Measurements from ENCODE around the gene ADAR.

Gene ADAR

GRCh38 chr1:154641534-154641933, 33.5 kb upstream of the ADAR start:
- H3K23ac ChIP-seq (ENCODE audit: low read length) = no peak overlapping the region
- H4K12ac ChIP-seq (ENCODE audit: low read depth, low read length) = no peak overlapping the region
- no peak overlapping the region for H3K4me2 ChIP-seq (ENCODE audit: low read length)
- no peak for DNase-seq
- no peaks in the 10 kb centered on the region for H3K9me3 ChIP-seq (ENCODE audit: insufficient read depth, low read depth, low read length)
- H3K4me3 ChIP-seq (ENCODE audit: low read depth, low read length) = no peak overlapping the region
- H3K14ac ChIP-seq (ENCODE audit: low read length) = no peak overlapping the region
- no peaks in the 10 kb centered on the region for H3K79me2 ChIP-seq (ENCODE audit: control insufficient read depth, insufficient read depth, low read length, poor library complexity)
- WGBS (ENCODE audit: extremely low coverage, insufficient coverage, insufficient read length) = no CpG with 5 or more reads among the region's 1 CpG
- no peak overlapping the region for H3K9ac ChIP-seq (ENCODE audit: low read length)
- H3K79me1 ChIP-seq (ENCODE audit: low read length) = no peaks in the 10 kb centered on the region
- no peaks in the 10 kb centered on the region for H3K4me1 ChIP-seq (ENCODE audit: control insufficient read depth in 1 of 2, insufficient read depth in 2 of 2, low read length in 2 of 2)
- H2AFZ ChIP-seq (ENCODE audit: insufficient read depth, low read length, poor library complexity) = no peak overlapping the region
- H2BK120ac ChIP-seq (ENCODE audit: insufficient read depth, low read length, poor library complexity) = no peak overlapping the region
- no peak overlapping the region for H3K4ac ChIP-seq (ENCODE audit: low read depth, low read length)
- H4K91ac ChIP-seq (ENCODE audit: low read depth, low read length) = no peak overlapping the region
- H3K27ac ChIP-seq (ENCODE audit: low read depth, low read length) = no peak overlapping the region
- H2BK12ac ChIP-seq (ENCODE audit: low read length) = no peak overlapping the region
- H3K18ac ChIP-seq (ENCODE audit: low read length) = no peak overlapping the region
- H3K36me3 ChIP-seq (ENCODE audit: control insufficient read depth in 1 of 2, insufficient read depth in 2 of 2, low read length in 2 of 2) = no peaks in the 10 kb centered on the region
- no peak overlapping the region for H2BK5ac ChIP-seq (ENCODE audit: low read depth, low read length, poor library complexity)
- no peak overlapping the region for H4K8ac ChIP-seq (ENCODE audit: low read depth, low read length)
- H3K27me3 ChIP-seq (ENCODE audit: insufficient read depth, low read length) = no peaks in the 10 kb centered on the region
- H2AK5ac ChIP-seq (ENCODE audit: low read length) = no peak overlapping the region

- Histone ChIP-seq H3K79me2 (ENCODE audit: control insufficient read depth, insufficient read depth, low read length, poor library complexity) (no peaks in the 10 kb centered on the region), H2BK12ac (ENCODE audit: low read length) (no peak overlapping the region), H3K27me3 (ENCODE audit: insufficient read depth, low read length) (no peaks in the 10 kb centered on the region), H3K27ac (ENCODE audit: low read depth, low read length) (no peak overlapping the region), H3K18ac (ENCODE audit: low read length) (no peak overlapping the region), H4K91ac (ENCODE audit: low read depth, low read length) (no peak overlapping the region), H2BK120ac (ENCODE audit: insufficient read depth, low read length, poor library complexity) (no peak overlapping the region), H3K4me3 (ENCODE audit: low read depth, low read length) (no peak overlapping the region), H2AK5ac (ENCODE audit: low read length) (no peak overlapping the region), H3K23ac (ENCODE audit: low read length) (no peak overlapping the region), H3K4me2 (ENCODE audit: low read length) (no peak overlapping the region), H3K4ac (ENCODE audit: low read depth, low read length) (no peak overlapping the region), H4K12ac (ENCODE audit: low read depth, low read length) (no peak overlapping the region), H3K4me1 (ENCODE audit: control insufficient read depth in 1 of 2, insufficient read depth in 2 of 2, low read length in 2 of 2) (no peaks in the 10 kb centered on the region), H2AFZ (ENCODE audit: insufficient read depth, low read length, poor library complexity) (no peak overlapping the region), H3K36me3 (ENCODE audit: control insufficient read depth in 1 of 2, insufficient read depth in 2 of 2, low read length in 2 of 2) (no peaks in the 10 kb centered on the region), H3K79me1 (ENCODE audit: low read length) (no peaks in the 10 kb centered on the region), H3K14ac (ENCODE audit: low read length) (no peak overlapping the region), H2BK5ac (ENCODE audit: low read depth, low read length, poor library complexity) (no peak overlapping the region), H4K8ac (ENCODE audit: low read depth, low read length) (no peak overlapping the region), H3K9ac (ENCODE audit: low read length) (no peak overlapping the region), H3K9me3 (ENCODE audit: insufficient read depth, low read depth, low read length) (no peaks in the 10 kb centered on the region)
- DNase-seq = no peak
Measured at GRCh38 chr1:154639876-154640275, 31.9 kb upstream of the ADAR start.

GRCh38 chr1:154635171-154635570, 27.2 kb upstream of the ADAR start:
- no peaks in the 10 kb centered on the region for H3K79me2 ChIP-seq (ENCODE audit: control insufficient read depth, insufficient read depth, low read length, poor library complexity)
- H3K14ac ChIP-seq (ENCODE audit: low read length) = no peak overlapping the region
- no peak overlapping the region for H2BK120ac ChIP-seq (ENCODE audit: insufficient read depth, low read length, poor library complexity)
- H2AFZ ChIP-seq (ENCODE audit: insufficient read depth, low read length, poor library complexity) = no peak overlapping the region
- no peak overlapping the region for H2BK5ac ChIP-seq (ENCODE audit: low read depth, low read length, poor library complexity)
- no peak overlapping the region for H2BK12ac ChIP-seq (ENCODE audit: low read length)
- no peaks in the 10 kb centered on the region for H3K9me3 ChIP-seq (ENCODE audit: insufficient read depth, low read depth, low read length)
- no CpG with 5 or more reads among the region's 2 CpGs for WGBS (ENCODE audit: extremely low coverage, insufficient coverage, insufficient read length)
- no peaks in the 10 kb centered on the region for H3K79me1 ChIP-seq (ENCODE audit: low read length)
- no peak for DNase-seq
- no peak overlapping the region for H2AK5ac ChIP-seq (ENCODE audit: low read length)
- H3K18ac ChIP-seq (ENCODE audit: low read length) = no peak overlapping the region
- H3K4ac ChIP-seq (ENCODE audit: low read depth, low read length) = no peak overlapping the region
- H3K4me3 ChIP-seq (ENCODE audit: low read depth, low read length) = no peak overlapping the region
- H3K36me3 ChIP-seq (ENCODE audit: control insufficient read depth in 1 of 2, insufficient read depth in 2 of 2, low read length in 2 of 2) = no peaks in the 10 kb centered on the region
- H3K9ac ChIP-seq (ENCODE audit: low read length) = no peak overlapping the region
- H4K91ac ChIP-seq (ENCODE audit: low read depth, low read length) = no peak overlapping the region
- no peaks in the 10 kb centered on the region for H3K27me3 ChIP-seq (ENCODE audit: insufficient read depth, low read length)
- no peak overlapping the region for H4K12ac ChIP-seq (ENCODE audit: low read depth, low read length)
- H3K4me2 ChIP-seq (ENCODE audit: low read length) = no peak overlapping the region
- H4K8ac ChIP-seq (ENCODE audit: low read depth, low read length) = no peak overlapping the region
- H3K27ac ChIP-seq (ENCODE audit: low read depth, low read length) = no peak overlapping the region
- no peak overlapping the region for H3K23ac ChIP-seq (ENCODE audit: low read length)
- H3K4me1 ChIP-seq (ENCODE audit: control insufficient read depth in 1 of 2, insufficient read depth in 2 of 2, low read length in 2 of 2) = no peaks in the 10 kb centered on the region

GRCh38 chr1:154629675-154630073, 21.7 kb upstream of the ADAR start:
- Histone ChIP-seq H3K4me1 (ENCODE audit: control insufficient read depth in 1 of 2, insufficient read depth in 2 of 2, low read length in 2 of 2) (peaks cover 0 to 4% of the 10 kb centered on the region in 2 experiments), H4K12ac (ENCODE audit: low read depth, low read length) (no peak overlapping the region), H4K91ac (ENCODE audit: low read depth, low read length) (no peak overlapping the region), H3K79me1 (ENCODE audit: low read length) (peaks cover 5% of the 10 kb centered on the region), H3K27me3 (ENCODE audit: insufficient read depth, low read length) (no peaks in the 10 kb centered on the region), H3K14ac (ENCODE audit: low read length) (no peak overlapping the region), H4K8ac (ENCODE audit: low read depth, low read length) (no peak overlapping the region), H3K9ac (ENCODE audit: low read length) (no peak overlapping the region), H2BK12ac (ENCODE audit: low read length) (no peak overlapping the region), H3K18ac (ENCODE audit: low read length) (no peak overlapping the region), H3K23ac (ENCODE audit: low read length) (no peak overlapping the region), H3K27ac (ENCODE audit: low read depth, low read length) (no peak overlapping the region), H3K4ac (ENCODE audit: low read depth, low read length) (no peak overlapping the region), H2AK5ac (ENCODE audit: low read length) (no peak overlapping the region), H2BK5ac (ENCODE audit: low read depth, low read length, poor library complexity) (no peak overlapping the region), H3K36me3 (ENCODE audit: control insufficient read depth in 1 of 2, insufficient read depth in 2 of 2, low read length in 2 of 2) (no peaks in the 10 kb centered on the region), H3K9me3 (ENCODE audit: insufficient read depth, low read depth, low read length) (no peaks in the 10 kb centered on the region), H2BK120ac (ENCODE audit: insufficient read depth, low read length, poor library complexity) (no peak overlapping the region), H2AFZ (ENCODE audit: insufficient read depth, low read length, poor library complexity) (no peak overlapping the region), H3K79me2 (ENCODE audit: control insufficient read depth, insufficient read depth, low read length, poor library complexity) (peaks cover 6% of the 10 kb centered on the region), H3K4me3 (ENCODE audit: low read depth, low read length) (no peak overlapping the region), H3K4me2 (ENCODE audit: low read length) (no peak overlapping the region)
- DNase-seq = no peak
- no CpG with 5 or more reads among the region's 1 CpG for WGBS (ENCODE audit: extremely low coverage, insufficient coverage, insufficient read length)

All from trophoblast cell (in vitro differentiated cells and primary cell).